ENCODE results near the gene AGR2. TPM values are rescaled to one million over a fixed set of nuclear protein-coding genes. Genes with fewer than 3 reads are reported as not detected.

AGR2 gene
- total and polyA plus RNA-seq, 10 of the 15 experiments (the other 5 are each of a cell fraction or from before 2014, with no cell fraction given) = 0.67 TPM; not detected in 9

- no peaks in the 10 kb centered on the region for H3K9me3 ChIP-seq (replicated peaks; ENCODE audit: control insufficient read depth, insufficient read depth, low read length)
- ChIA-PET CTCF (no interaction called here), SMC1A (ENCODE audit: uncharacterized antibody, unreplicated experiment) (no interaction called here), POLR2A (no interaction called here), RAD21 (ENCODE audit: unreplicated experiment) (no interaction called here)
- no peaks in the 10 kb centered on the region for H3K79me2 ChIP-seq (ENCODE audit: control insufficient read depth, insufficient read depth, low read length)
- no peak for FAIRE-seq
- no peaks in the 10 kb centered on the region for H3K4me1 ChIP-seq (ENCODE audit: control insufficient read depth, insufficient read depth, low read length)
- H3K27ac ChIP-seq (ENCODE audit: control insufficient read depth, insufficient read depth) = no peak overlapping the region
- no peak for DNase-seq (ENCODE audit: low read depth, low spot score)
- ATAC-seq = no peak
- no peak overlapping the region for H3K9ac ChIP-seq (ENCODE audit: control insufficient read depth, insufficient read depth, low read length)
- no peak overlapping the region for H3K4me2 ChIP-seq (ENCODE audit: control insufficient read depth, insufficient read depth)
- no peaks in the 10 kb centered on the region for H4K20me1 ChIP-seq (ENCODE audit: control insufficient read depth, insufficient read depth)
- TF ChIP-seq SMC3 (IDR thresholded peaks at IDR 0.05; ENCODE audit: borderline replicate concordance, low read length) (no peak), ZBTB4 (CRISPR knock-in tag; IDR thresholded peaks at IDR 0.05) (no peak), SREBF2 (IDR thresholded peaks at IDR 0.05; ENCODE audit: low read length) (no peak), CEBPB (IDR thresholded peaks at IDR 0.05; ENCODE audit: borderline replicate concordance in 1 of 2, low read depth in 2 of 2, low read length in 2 of 2) (no peak), ZNF622 (IDR thresholded peaks at IDR 0.05) (no peak), TARDBP (IDR thresholded peaks at IDR 0.05; ENCODE audit: borderline replicate concordance) (no peak), BMI1 (IDR thresholded peaks at IDR 0.05; ENCODE audit: borderline replicate concordance) (no peak), ASH2L (IDR thresholded peaks at IDR 0.05; ENCODE audit: borderline replicate concordance, low read depth) (no peak), SMARCA5 (IDR thresholded peaks at IDR 0.05) (no peak), MTA3 (IDR thresholded peaks at IDR 0.05; ENCODE audit: borderline replicate concordance, low read length) (no peak), E2F4 (IDR thresholded peaks at IDR 0.05; ENCODE audit: low read depth, low read length) (no peak), RELA (IDR thresholded peaks at IDR 0.05; ENCODE audit: borderline replicate concordance, partially characterized antibody) (no peak), CBX5 (IDR thresholded peaks at IDR 0.05; ENCODE audit: low read depth) (no peak), POLR2A (IDR thresholded peaks at IDR 0.05; ENCODE audit: low read depth, low read length) (no peak), SMAD1 (IDR thresholded peaks at IDR 0.05; ENCODE audit: low read depth, partially characterized antibody) (no peak)
- TF ChIP-seq, protein P1, sequence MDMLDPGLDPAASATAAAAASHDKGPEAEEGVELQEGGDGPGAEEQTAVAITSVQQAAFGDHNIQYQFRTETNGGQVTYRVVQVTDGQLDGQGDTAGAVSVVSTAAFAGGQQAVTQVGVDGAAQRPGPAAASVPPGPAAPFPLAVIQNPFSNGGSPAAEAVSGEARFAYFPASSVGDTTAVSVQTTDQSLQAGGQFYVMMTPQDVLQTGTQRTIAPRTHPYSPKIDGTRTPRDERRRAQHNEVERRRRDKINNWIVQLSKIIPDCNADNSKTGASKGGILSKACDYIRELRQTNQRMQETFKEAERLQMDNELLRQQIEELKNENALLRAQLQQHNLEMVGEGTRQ (IDR thresholded peaks at IDR 0.05; ENCODE audit: borderline replicate concordance, low read depth, low read length) = no peak
- in situ Hi-C loops (cut with MboI) = no loop called here
- 62% methylated on average over 1 of the region's 1 CpG for WGBS (ENCODE audit: insufficient coverage, insufficient replicate concordance, low lambda C conversion rate, missing lambda C conversion rate)
- no peak overlapping the region for H3K4me3 ChIP-seq
- H3K27me3 ChIP-seq (replicated peaks in 1 of 2; ENCODE audit: control insufficient read depth in 2 of 2, insufficient read depth in 2 of 2, low read length in 1 of 2) = no peaks in the 10 kb centered on the region; a peak in 1 of 4 replicates
- BruUV-seq (replicated peaks) = no TSS peak
- no peaks in the 10 kb centered on the region for H3K36me3 ChIP-seq (ENCODE audit: control insufficient read depth in 2 of 2, insufficient read depth in 2 of 2, low read length in 1 of 2)
- intact Hi-C loops (cut with micrococcal nuclease; ENCODE audit: unreplicated experiment) = no loop called here
- no peak overlapping the region for H2AFZ ChIP-seq (ENCODE audit: control insufficient read depth, low read depth, low read length)
These were observed 25.7 kb downstream of the AGR2 start for GRCh38 chr7:16779051-16779450.

Measured in GM12878 (cell line).